GM18502 (cell line): ENCODE data around the gene BIRC2.

ENCODE experiments used
- ATAC-seq: cut with Tn5 transposase; IDR thresholded peaks from one replicate; pipeline ENCODE4 v1.9.1; 2021; ENCODE audit warnings: mild to moderate bottlenecking; ENCODE audit not compliant: unreplicated experiment, poor library complexity

Gene BIRC2

DNA sequence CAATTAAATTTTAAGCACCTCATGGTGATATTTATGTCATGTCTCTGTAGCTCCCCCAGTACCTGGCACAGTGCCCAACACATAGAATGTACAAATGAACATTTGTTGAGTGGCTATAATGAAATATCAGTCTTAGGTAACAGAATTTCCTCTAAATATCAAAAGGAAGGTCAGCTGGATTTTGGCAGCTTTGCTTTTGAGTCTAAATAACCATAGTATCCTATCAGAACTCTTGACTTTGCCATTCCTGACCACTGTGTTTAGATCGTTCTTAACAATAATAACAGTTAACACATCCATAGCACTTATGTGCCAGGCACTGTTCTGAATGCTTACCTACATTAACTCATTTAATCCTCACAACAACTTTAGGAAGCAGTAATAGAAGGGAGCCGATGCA lies 79.0 kb downstream of the BIRC2 start:
- ATAC-seq = no peak

DNA sequence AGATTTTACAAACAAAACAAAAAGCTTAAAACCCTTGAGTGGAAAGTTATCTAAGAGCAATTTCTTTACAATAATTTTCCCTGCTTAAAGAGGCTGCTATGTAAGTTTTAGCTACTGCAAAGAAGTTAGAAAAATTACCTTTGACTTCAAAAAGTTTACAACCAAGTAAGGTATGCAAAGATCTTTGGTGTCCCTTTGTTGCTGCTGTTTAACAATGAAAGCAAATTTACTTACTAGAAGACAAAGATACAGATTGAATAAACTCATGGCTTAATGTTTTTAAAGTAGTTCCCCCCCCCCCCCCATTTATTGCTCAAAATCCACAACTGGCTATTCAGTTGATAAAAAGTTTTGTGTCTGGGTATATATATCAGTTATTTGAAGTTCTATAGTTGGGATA lies 79.6 kb downstream of the BIRC2 start:
- ATAC-seq = no peak

DNA sequence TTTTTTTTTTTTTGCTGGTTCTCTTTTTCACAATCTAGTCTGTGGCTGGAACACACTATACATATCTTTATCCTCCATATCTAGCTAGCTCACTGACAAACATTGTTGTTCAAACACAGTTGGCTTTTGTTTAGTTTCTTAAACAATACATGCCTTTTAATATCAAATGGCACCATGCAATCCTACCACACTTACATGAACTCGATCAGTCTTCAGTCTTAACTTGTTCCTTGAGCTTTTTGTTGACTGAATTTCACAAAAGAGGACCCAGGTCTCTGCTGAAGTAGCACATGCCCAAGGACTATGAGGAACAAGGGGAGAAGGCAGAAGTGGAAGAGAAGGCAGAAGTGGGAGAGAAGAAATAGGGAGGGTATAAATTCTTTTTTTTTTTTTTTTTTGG lies 80.1 kb downstream of the BIRC2 start:
- ATAC-seq = no peak
